ENCODE measurements around the gene ZNF407. TPM values are rescaled to one million over a fixed set of nuclear protein-coding genes. Genes with fewer than 3 reads are reported as not detected.

ZNF407 gene
- polyA plus RNA-seq, 1 experiment = 5.8 TPM

GRCh38 chr18:74709452-74709851 lies 111.8 kb downstream of the ZNF407 start:
- POLR2A ChIA-PET = no interaction called here
- no peak for DNase-seq (ENCODE audit: low read depth, low spot score)
- no peaks in the 10 kb centered on the region for H3K27me3 ChIP-seq (ENCODE audit: control insufficient read depth, insufficient read depth, low read length)
- no peak for TF ChIP-seq CTCF (IDR thresholded peaks at IDR 0.05; ENCODE audit: low read depth, low read length)
- H3K27ac ChIP-seq (ENCODE audit: low read depth, low read length) = no peak overlapping the region
- no peaks in the 10 kb centered on the region for H3K9me3 ChIP-seq (ENCODE audit: control insufficient read depth, insufficient read depth, low read length)
- CTCF ChIA-PET = no interaction called here
- no peak overlapping the region for H3K4me3 ChIP-seq (ENCODE audit: low read depth, low read length)

GRCh38 chr18:74714120-74714519 lies 116.5 kb downstream of the ZNF407 start:
- Histone ChIP-seq H3K4me3 (ENCODE audit: low read depth, low read length) (no peak overlapping the region), H3K9me3 (ENCODE audit: control insufficient read depth, insufficient read depth, low read length) (no peaks in the 10 kb centered on the region), H3K27ac (ENCODE audit: low read depth, low read length) (no peak overlapping the region), H3K27me3 (ENCODE audit: control insufficient read depth, insufficient read depth, low read length) (no peaks in the 10 kb centered on the region)
- DNase-seq (ENCODE audit: low read depth, low spot score) = no peak
- CTCF ChIA-PET = no interaction called here
- POLR2A ChIA-PET = no interaction called here
- TF ChIP-seq CTCF (IDR thresholded peaks at IDR 0.05; ENCODE audit: low read depth, low read length) = no peak

- no peak for TF ChIP-seq CTCF (IDR thresholded peaks at IDR 0.05; ENCODE audit: low read depth, low read length)
- no peak overlapping the region for H3K4me3 ChIP-seq (ENCODE audit: low read depth, low read length)
- POLR2A ChIA-PET = no interaction called here
- H3K27ac ChIP-seq (ENCODE audit: low read depth, low read length) = no peak overlapping the region
- no peak for DNase-seq (ENCODE audit: low read depth, low spot score)
- CTCF ChIA-PET = no interaction called here
- no peaks in the 10 kb centered on the region; the same call in 1 of the 2 replicates for H3K9me3 ChIP-seq (ENCODE audit: control insufficient read depth, insufficient read depth, low read length)
- H3K27me3 ChIP-seq (ENCODE audit: control insufficient read depth, insufficient read depth, low read length) = no peaks in the 10 kb centered on the region
Observed at GRCh38 chr18:74714791-74715190, 117.1 kb downstream of the ZNF407 start.

- Histone ChIP-seq H3K9me3 (ENCODE audit: control insufficient read depth, insufficient read depth, low read length) (no peaks in the 10 kb centered on the region; the same call in 1 of the 2 replicates), H3K27ac (ENCODE audit: low read depth, low read length) (no peak overlapping the region), H3K27me3 (ENCODE audit: control insufficient read depth, insufficient read depth, low read length) (no peaks in the 10 kb centered on the region), H3K4me3 (ENCODE audit: low read depth, low read length) (no peak overlapping the region)
- ChIA-PET POLR2A (no interaction called here), CTCF (no interaction called here)
- no peak for DNase-seq (ENCODE audit: low read depth, low spot score)
- TF ChIP-seq CTCF (IDR thresholded peaks at IDR 0.05; ENCODE audit: low read depth, low read length) = no peak
Observed at GRCh38 chr18:74715306-74715705, 117.6 kb downstream of the ZNF407 start.

GRCh38 chr18:74715865-74716712 lies 118.4 kb downstream of the ZNF407 start:
- ChIA-PET CTCF (interaction anchor here (0.6 kb wide), 1 partner anchor 326 kb away, joined by 3 read pairs; no protein-coding TSS in a partner anchor), POLR2A (no interaction called here)
- H3K27ac ChIP-seq (ENCODE audit: low read depth, low read length) = no peak overlapping the region
- no peak overlapping the region for H3K4me3 ChIP-seq (ENCODE audit: low read depth, low read length)
- H3K9me3 ChIP-seq (ENCODE audit: control insufficient read depth, insufficient read depth, low read length) = no peaks in the 10 kb centered on the region; the same call in 1 of the 2 replicates
- no peak for TF ChIP-seq CTCF (IDR thresholded peaks at IDR 0.05; ENCODE audit: low read depth, low read length)
- no peaks in the 10 kb centered on the region for H3K27me3 ChIP-seq (ENCODE audit: control insufficient read depth, insufficient read depth, low read length)
- DNase-seq (ENCODE audit: low read depth, low spot score) = no peak
